ENCODE measurements around the gene SNRPD3.
"Not testable (repeated sequence)": the region's sequence is repeated elsewhere in the genome, so short reads cannot be mapped to it uniquely, and the experiment has no call there.

SNRPD3 gene

DNA sequence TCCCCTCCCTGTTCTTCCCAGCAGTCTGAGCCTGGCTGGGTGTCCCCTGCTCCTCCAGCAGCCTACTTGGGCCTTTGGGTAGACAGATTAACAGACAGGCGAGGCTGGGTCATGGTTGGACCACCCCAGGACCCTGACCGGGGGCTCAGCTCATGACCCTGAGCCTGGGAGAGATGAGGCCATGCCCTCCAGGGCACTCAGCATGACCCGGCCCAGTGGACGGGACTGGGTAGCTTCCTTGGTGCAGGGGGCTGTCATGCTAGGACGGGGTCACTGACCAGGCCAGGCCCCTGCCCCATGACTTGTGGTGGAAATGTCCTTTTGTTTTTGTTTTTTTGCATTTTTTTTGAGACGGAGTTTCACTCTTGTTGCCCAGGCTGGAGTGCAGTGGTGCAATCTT is 52.5 kb downstream of the SNRPD3 start:
- Histone ChIP-seq H3K4me2 (peak overlapping the region; percentile 93), H3K9ac (peak overlapping the region; percentile 93), H3K27ac (peak overlapping the region; percentile 95), H3K4me1 (ENCODE audit: low read depth, poor library complexity, severe bottlenecking) (peaks cover 12% of the 10 kb centered on the region), H3K79me2 (ENCODE audit: insufficient read depth, low read depth) (peaks cover 19% of the 10 kb centered on the region; the same call in 1 of the 2 replicates)
- not testable (repeated sequence) for H3K4me3 ChIP-seq (IDR thresholded peaks at IDR 0.05; ENCODE audit: insufficient read depth, low read depth, low read length); H3K36me3 ChIP-seq (ENCODE audit: insufficient read depth); H3K27me3 ChIP-seq (ENCODE audit: insufficient read depth, low read depth); H2AFZ ChIP-seq (ENCODE audit: low read depth); H4K20me1 ChIP-seq (ENCODE audit: insufficient read depth)

DNA sequence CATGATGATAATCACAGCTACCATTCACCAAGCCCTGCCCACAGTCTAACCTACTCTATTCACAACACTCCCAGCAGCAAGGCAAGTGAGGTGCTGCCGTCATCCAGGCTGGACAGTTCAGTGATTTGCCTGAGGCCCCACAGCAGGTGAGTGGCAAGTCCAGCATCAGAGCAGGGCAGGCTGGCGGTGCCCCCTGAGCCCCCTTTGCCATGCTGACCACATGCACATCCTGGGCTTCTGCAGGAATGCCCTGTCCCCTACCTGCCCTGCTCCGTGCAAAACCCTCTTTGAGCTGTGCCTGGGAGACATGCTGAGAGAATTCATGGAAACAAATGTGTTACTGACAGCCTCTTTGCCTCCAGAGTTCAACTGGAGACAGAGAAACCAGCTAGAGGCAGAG is 54.1 kb downstream of the SNRPD3 start:
- H3K9ac ChIP-seq; H4K20me1 ChIP-seq (ENCODE audit: insufficient read depth): not testable (repeated sequence)

DNA sequence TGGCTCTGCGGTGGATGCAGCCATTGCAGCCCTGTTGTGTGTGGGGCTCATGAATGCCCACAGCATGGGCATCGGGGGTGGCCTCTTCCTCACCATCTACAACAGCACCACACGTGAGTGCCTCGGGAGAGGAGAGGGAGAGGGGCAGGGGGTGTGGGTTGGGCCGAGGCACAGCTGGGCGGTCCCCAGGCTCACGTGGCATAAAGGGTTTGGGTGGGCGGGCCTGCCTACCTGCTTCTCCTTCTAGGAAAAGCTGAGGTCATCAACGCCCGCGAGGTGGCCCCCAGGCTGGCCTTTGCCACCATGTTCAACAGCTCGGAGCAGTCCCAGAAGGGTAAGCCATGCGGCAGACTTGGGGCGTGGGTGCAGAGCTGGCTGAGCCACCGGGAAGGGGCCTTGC is 59.0 kb downstream of the SNRPD3 start:
- not testable (repeated sequence) for H3K27ac ChIP-seq

More for the DNA sequence above, 54.1 kb downstream of the SNRPD3 start:
- not testable (repeated sequence) for H3K36me3 ChIP-seq (ENCODE audit: insufficient read depth); H3K27me3 ChIP-seq (ENCODE audit: insufficient read depth, low read depth); H3K4me2 ChIP-seq; H3K27ac ChIP-seq; H3K4me3 ChIP-seq (IDR thresholded peaks at IDR 0.05; ENCODE audit: insufficient read depth, low read depth, low read length); H2AFZ ChIP-seq (ENCODE audit: low read depth); H3K4me1 ChIP-seq (ENCODE audit: low read depth, poor library complexity, severe bottlenecking)
- peaks cover 19% of the 10 kb centered on the region; the same call in 1 of the 2 replicates for H3K79me2 ChIP-seq (ENCODE audit: insufficient read depth, low read depth)

DNA sequence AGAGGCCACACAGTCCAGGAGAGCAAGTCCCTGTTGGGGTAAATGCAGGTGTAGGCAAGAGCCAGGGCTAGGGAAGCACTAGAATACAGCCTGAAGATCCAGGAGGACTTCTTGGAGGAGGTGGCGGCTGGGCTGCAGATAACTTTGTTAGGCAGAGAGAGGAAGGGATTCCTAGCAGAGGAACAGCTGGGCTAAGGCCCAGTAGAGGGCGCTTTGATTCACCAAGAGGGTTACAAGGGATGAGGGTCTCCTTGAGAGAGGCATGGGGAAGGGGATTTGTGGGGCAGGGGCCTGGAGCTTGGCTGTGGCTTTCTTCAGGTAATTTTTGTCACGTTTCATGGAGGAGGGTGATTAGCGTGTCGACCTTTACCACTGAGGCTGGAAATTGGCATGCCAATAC is 65.4 kb downstream of the SNRPD3 start:
- not testable (repeated sequence) for H4K20me1 ChIP-seq (ENCODE audit: insufficient read depth); H3K4me3 ChIP-seq (IDR thresholded peaks at IDR 0.05; ENCODE audit: insufficient read depth, low read depth, low read length); H3K27me3 ChIP-seq (ENCODE audit: insufficient read depth, low read depth)

More for the DNA sequence above, 59.0 kb downstream of the SNRPD3 start:
- H3K36me3 ChIP-seq (ENCODE audit: insufficient read depth); H3K4me3 ChIP-seq (IDR thresholded peaks at IDR 0.05; ENCODE audit: insufficient read depth, low read depth, low read length); H4K20me1 ChIP-seq (ENCODE audit: insufficient read depth); H3K9ac ChIP-seq; H2AFZ ChIP-seq (ENCODE audit: low read depth); H3K4me1 ChIP-seq (ENCODE audit: low read depth, poor library complexity, severe bottlenecking); H3K27me3 ChIP-seq (ENCODE audit: insufficient read depth, low read depth); H3K79me2 ChIP-seq (ENCODE audit: insufficient read depth, low read depth); H3K4me2 ChIP-seq: not testable (repeated sequence)

DNA sequence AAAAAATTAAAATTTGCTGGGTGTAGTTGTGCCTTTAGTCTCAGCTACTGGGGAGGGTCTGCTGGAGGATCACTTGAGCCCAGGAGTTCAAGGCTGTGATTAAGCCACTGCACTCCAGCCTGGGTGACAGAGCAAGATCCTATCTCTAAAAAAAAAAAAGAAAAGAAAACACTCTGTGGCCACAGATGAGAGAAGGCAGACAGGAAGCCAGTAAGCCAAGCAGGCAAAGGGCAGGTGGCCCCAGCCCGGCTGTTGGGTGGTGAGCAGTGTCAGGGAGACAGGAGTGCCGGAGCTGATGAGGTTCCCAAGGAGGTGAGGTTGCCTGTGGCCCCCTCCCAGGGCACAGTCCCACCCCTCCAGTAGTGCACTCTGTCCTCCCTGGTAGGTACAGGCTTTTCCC is 66.8 kb downstream of the SNRPD3 start:
- not testable (repeated sequence) for H3K4me1 ChIP-seq (ENCODE audit: low read depth, poor library complexity, severe bottlenecking); H3K36me3 ChIP-seq (ENCODE audit: insufficient read depth); H3K4me3 ChIP-seq (IDR thresholded peaks at IDR 0.05; ENCODE audit: insufficient read depth, low read depth, low read length); H3K27ac ChIP-seq; H4K20me1 ChIP-seq (ENCODE audit: insufficient read depth); H3K4me2 ChIP-seq; H2AFZ ChIP-seq (ENCODE audit: low read depth); H3K9ac ChIP-seq; H3K27me3 ChIP-seq (ENCODE audit: insufficient read depth, low read depth); H3K79me2 ChIP-seq (ENCODE audit: insufficient read depth, low read depth)

More for the DNA sequence above, 65.4 kb downstream of the SNRPD3 start:
- not testable (repeated sequence) for H3K27ac ChIP-seq; H2AFZ ChIP-seq (ENCODE audit: low read depth); H3K79me2 ChIP-seq (ENCODE audit: insufficient read depth, low read depth); H3K4me2 ChIP-seq; H3K4me1 ChIP-seq (ENCODE audit: low read depth, poor library complexity, severe bottlenecking); H3K9ac ChIP-seq; H3K36me3 ChIP-seq (ENCODE audit: insufficient read depth)

All from KMS-11 (cell line).